ENCODE measurements around the gene IGFBP6.
A peak's percentile ranks its signal among the peaks of the same experiment; 100 is the strongest.
"Not testable (repeated sequence)": the region's sequence is repeated elsewhere in the genome, so short reads cannot be mapped to it uniquely, and the experiment has no call there.

Gene IGFBP6

DNA sequence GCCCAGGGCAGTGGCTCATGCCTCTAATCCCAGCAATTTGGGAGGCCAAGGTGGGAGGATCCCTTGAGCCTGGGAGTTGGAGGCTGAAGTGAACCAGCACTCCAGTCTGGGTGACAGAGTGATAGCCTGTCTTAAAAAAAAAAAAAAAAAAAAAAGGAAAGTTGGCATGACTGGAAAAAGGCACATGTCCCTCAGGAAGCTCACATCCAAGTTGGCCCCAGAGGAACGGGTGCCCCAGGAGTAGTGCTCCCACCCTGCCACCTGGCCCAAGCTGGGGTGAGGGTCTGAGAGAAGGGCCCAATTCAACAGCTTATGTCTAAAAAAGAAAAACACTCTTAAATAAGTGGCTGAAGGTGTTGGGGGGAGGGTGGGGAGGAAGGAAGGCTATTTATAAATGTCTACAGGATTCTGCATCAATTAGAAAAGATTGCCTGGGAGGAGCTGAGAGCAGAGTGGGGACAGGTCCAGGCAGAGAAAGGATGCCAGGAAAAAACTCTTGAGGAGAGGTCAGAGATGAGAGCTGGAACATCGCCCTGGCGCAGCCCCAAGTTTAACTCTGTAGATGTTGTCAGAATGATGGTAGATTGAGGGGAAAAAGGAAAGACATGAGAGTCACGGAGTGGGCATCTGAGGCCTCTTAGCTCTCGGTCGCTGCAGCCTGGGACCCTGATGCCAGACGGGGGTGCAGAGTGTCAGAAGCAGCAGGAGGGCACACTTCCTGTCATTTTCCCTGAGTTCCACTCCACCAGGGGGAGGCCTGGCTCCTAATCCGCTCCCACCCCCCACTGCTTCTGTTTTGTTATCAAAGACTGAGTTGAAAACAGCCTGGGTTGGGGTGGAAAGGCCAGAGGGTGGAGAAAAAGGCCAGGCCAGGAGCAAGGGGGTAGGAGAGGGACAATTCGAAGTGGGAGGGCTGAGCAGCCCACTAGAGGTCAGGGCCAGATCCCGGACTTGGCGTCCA lies 25.6 kb upstream of the IGFBP6 start:
- DNase-seq = no peak

DNA sequence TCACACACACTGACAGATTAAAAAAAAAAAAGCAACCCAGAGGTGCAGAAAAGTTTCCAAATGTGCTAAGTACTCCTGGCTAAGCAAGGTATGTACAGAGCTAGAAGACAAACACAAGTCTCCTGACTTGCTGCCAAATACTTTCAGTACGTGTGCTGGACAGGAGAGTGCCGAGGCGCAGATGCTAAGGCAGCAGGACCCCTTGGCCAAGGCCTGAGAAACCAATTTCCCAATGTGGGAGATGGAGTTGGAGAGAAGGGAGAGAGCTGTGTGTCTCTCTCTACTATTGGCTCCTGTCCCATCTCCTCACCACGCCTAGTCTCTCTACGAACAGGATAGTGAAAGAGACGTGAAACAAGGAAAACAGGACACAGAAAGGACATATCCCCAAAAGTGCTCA lies 23.6 kb upstream of the IGFBP6 start:
- no peak for DNase-seq

DNA sequence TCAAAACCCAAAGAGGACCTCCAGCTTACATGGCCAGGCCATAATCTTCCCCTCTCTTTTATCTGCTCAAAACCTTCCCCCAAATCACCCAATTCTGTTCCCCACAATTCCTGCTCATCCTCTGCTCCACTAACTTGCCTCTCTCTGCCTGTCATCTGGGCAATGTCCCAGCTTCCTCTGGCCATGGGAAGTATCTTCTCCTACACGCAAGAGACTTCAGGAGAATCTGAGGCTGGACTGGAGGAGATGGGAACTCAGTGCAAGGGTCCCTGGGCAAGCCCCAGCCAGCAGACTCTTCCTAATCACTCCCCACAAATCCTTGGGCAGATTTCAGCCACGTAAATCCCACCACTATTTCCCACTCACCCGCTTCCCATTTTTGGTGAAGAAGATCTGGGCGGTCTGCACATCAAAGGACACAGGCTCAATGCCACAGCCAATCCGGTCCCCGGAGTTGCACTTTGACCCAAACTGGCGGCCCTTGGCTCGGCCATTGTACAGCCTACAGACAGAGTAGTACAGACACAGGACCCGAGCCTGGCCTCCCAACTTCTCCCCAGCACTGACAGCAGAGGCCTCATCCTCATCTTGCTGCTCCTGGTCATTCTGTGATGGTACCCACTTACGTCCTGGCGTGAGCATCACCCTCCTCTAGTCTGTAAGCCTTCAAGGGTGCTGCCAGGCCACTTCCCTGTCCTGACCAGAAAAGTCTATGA lies 23.0 kb upstream of the IGFBP6 start:
- no peak for DNase-seq

DNA sequence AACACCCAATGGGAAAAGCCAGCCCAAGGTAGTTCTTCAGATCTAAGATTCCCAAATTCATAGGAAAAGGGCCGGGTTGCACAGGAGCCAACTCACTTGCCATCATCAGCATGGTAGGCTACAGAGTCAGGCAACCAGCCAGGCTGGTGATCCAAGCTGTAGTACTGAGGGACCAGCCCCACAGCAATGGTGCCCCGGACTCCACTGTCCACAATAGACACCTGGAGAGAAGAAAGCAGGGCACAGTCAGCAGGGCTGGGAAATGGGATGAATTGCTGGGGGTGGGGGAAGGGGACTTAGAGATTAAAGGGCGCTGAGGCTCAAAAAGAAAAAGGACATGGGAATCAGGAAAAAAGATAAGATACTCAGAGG lies 22.5 kb upstream of the IGFBP6 start:
- no peak for DNase-seq

GRCh38 chr12:53076461-53076860 lies 21.0 kb upstream of the IGFBP6 start:
- no peak for DNase-seq

DNA sequence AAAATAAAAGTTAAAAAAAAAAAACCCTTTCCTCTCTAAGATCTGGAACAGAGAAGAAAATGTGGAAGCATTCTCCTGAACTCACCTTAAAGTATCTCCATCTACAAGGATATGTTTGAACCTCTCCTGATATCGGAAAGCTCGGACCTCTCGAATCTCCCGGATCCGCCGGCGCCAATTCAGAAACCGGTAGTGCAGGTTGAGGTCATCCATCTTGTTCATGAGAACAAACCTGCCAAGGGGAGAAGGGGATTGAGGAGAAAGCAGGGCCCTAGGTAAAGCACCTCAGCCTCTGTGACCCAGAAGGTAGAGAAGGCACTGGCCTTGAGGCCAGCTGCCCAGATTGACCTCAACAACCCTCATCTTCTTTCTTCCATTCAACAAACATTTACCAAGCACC lies 20.4 kb upstream of the IGFBP6 start:
- DNase-seq = no peak

DNA sequence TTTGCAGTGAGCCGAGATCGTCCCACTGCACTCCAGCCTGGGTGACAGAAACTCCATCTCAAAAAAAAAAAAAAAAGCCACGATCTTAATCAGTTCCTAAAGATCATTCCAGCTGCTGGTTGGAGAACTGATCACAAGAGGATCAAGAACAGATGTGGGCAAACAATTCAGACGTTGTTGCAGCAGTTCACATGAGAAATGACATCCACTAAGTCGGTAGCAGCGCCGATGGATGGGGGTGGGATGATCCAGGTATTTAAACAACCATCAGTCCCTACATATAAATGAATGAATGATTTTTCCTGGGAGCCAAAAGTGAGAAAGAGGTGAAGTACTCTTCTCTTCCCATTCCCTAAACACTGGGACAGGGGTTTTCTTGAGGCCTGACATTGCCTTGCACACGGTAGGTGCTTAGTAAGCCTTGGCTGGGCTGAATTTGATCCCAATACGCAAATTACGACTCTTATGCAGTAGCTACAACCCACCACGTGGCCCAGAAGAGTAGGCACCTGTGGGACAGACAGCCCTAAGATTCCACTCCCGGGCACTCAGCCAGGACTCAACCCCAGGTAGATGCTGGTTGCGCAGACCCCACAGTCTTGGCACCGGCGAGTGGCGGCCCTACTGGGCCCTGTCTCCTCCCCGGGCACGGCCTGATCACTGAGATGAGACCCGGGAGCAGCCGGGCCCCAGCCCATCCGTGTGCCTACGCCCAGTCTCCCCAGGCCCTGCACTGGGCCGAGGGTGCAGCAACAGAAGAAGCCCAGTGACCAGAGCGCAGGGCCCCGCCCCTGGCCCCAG lies 18.8 kb upstream of the IGFBP6 start:
- DNase-seq = no peak

DNA sequence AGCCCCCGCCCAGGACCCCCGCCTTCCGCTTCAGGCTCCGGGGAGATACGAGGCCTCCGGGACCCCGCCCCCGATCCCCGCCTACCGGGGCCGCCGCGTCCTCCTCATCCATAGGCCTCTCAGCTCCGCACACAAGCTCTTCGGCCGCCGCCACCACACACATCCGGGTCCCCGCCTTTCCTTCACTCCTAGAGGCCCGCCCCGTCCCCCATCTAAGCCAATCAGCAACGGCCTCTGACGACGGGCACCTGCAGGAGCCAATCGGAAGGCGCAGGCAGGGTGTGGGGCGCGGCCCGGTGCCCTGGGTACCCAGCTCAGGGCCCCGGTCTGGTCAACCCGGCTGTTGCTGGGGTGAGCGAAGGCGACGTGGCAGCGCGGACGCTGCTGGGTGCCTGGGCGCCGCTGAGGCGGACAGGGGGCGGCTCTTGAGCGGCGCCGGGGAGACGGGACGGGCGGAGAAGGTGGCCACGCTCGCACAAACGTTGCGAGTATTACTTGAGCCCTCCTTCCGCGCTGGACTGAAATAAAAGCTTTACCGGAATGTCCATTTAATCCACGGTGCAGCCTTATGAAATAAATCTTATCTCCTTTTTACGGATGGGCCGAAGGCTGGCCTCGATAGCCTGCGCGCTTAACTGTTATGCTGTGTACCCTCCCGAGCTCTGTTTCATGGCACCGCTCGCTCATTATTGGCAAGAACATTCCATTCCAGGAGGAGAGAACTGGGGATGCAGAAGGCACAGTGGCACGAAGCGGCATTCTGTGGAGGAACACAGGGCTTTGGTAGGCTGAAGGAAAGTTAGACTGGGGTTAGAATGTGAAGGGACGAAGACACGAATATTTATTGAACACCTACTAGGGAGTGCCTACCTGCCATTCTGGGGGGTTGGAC lies 18.0 kb upstream of the IGFBP6 start, which contains the start of gene SPRYD3:
Gene SPRYD3 (minus strand): TSS at position 165 of the 892 bp plus-strand sequence. CDS start 57 bp downstream, at position 108.
- DNase-seq = peak; percentile 99

GRCh38 chr12:53082637-53083175 lies 14.8 kb upstream of the IGFBP6 start:
- DNase-seq = no peak

- DNase-seq = no peak
These were observed 11.1 kb upstream of the IGFBP6 start for GRCh38 chr12:53086361-53086760.

DNA sequence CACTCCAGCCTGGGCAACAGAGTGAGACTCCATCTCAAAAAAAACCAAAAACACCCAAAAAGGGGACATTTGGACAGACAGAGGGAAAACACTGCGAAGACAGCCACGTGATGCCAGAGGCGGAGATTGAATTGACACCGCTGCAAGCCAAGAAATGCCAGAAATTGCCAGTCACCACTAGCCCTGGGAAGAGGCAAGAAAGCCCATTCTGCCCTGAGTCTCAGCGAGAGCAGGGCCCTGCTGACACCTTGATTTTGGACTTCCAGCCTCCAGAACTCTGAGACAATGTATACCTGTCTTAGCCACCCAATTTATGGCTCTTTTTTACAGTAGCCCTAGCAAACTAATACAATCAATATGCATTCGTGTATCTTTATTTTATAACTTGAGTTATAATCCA lies 7.4 kb upstream of the IGFBP6 start:
- DNase-seq = no peak

DNA sequence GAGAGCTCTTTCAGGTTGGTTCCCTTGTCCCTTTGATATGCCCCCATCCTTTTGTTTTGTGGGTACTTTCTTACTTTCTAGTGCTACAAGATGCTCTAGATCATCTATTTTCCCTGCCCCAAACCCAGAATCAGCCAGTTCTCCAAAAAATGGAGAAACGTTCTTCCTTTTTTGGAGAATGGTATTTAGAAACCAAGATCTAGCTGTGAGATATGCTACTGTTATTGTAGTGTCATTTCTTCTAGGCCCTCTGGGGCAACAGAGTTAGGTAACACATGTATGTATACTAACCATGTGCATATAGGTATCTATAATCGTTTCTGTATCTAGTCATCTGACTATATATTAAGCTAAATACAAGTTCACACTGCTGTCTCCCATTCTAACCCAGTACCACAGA lies 6.9 kb upstream of the IGFBP6 start:
- no peak for DNase-seq

- DNase-seq = no peak
These were observed 5.7 kb upstream of the IGFBP6 start for GRCh38 chr12:53091756-53092155.

GRCh38 chr12:53093777-53094393 lies 3.6 kb upstream of the IGFBP6 start:
- DNase-seq = no peak

DNA sequence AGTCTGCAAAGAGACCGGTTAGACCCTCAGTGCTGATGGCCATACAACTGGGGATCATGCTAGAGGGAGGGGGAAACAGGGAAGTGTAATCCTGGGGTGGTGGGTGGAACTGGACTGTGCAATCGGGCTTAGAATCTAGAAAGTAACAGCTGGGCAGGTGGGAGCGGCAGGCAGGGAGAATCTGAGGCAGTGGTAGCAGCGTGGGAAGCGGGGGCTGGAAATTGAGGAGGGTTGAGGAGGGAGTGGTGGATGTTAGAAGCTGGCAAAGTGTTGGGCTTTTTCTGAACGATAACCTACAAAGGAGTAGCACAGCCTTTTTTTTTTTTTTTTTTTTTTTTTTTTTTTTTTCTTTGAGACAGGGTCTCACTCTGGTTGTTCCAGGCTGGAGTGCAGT lies 3.1 kb upstream of the IGFBP6 start:
- DNase-seq = no peak

GRCh38 chr12:53094796-53095595 lies 2.5 kb upstream of the IGFBP6 start:
- DNase-seq = not testable (repeated sequence)

- not testable (repeated sequence) for DNase-seq
These were observed 1.9 kb upstream of the IGFBP6 start for GRCh38 chr12:53095596-53095895.

DNA sequence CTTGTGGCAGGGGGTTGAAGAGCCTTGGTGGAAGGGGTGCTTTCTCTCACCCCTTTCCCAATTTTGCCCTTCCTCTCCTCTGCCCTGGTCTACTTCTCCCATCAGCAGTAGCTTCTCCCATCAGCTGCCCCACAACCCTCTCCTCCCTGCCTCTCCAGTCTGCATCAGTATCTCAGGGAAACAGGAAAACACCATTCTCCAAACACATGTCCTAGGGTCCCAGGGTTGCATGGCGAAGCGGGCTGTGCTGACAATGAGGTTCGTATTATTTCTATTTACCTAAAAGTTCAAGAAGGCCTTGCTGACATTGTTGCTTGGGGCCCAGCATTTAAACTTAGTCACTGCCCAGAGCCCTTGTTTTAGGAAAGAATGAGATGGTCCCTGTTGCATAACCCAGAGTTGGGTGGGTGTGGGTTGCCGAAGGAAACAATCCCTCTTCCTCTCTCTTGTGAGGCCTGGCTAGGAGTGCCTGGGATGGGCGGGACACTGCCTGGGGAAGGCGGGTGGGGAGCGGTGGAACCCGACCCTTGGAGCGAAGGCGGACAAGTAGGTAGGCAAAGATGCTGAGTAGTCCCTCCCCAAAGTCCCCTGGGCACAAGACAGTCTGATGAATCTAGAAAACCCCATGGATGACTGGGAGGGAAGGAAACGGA lies 1.3 kb upstream of the IGFBP6 start:
- DNase-seq = no peak

DNA sequence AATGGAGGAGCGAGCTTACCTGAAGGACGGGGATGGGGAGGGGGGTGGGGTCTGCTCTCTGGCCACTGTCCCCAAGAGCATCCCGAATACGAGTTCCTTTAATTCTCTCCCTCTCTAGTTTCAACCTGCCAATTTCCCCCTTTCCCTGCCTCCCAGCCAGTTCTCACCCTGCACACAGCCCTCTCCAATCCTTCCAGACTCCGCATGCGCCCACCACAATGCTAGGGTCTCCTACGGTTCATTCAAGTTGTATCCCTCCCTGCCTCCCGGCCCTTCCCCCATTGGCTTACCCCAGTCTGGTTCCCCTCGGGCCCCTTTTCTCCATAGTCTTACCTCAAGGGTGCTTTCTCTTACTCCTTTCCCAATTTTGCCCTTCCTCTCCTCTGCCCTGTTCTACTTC lies 708 bp upstream of the IGFBP6 start:
- DNase-seq = no peak

- no peak for DNase-seq
These were observed 282 bp upstream of the IGFBP6 start for GRCh38 chr12:53097207-53097563.
